Measurements from ENCODE around the gene CRMP1. TPM values are rescaled to one million over a fixed set of nuclear protein-coding genes. Genes with fewer than 3 reads are reported as not detected.

The CRMP1 gene
- polyA plus RNA-seq (2013, experiment 1 of 2): 122 TPM
- polyA plus RNA-seq (2013, experiment 2 of 2): 121 TPM

- Histone ChIP-seq H3K4me1 (ENCODE audit: control insufficient read depth in 2 of 2, insufficient read depth in 1 of 2, low read depth in 1 of 2, low read length in 2 of 2) (peaks cover 20 to 21% of the 10 kb centered on the region in 2 donors), H3K79me1 (ENCODE audit: low read depth, low read length) (no peaks in the 10 kb centered on the region), H3K14ac (ENCODE audit: low read length) (no peak within 1 kb of the TSS), H2AK5ac (ENCODE audit: low read depth, low read length) (no peak within 1 kb of the TSS), H3K4me2 (ENCODE audit: insufficient read depth, low read length, poor library complexity, severe bottlenecking) (peak within 1 kb of the TSS; percentile 79), H3K4me3 (ENCODE audit: low read length in 2 of 2) (peak within 1 kb of the TSS; percentile 44 to 76), H3K9ac (ENCODE audit: low read depth, low read length, poor library complexity) (peak within 1 kb of the TSS; percentile 83), H2BK120ac (ENCODE audit: low read depth, low read length) (no peak within 1 kb of the TSS), H4K91ac (ENCODE audit: low read depth, low read length, poor library complexity) (no peak within 1 kb of the TSS), H3K23ac (ENCODE audit: low read depth, low read length, poor library complexity) (no peak within 1 kb of the TSS), H3K36me3 (replicated peaks in 1 of 2; ENCODE audit: control insufficient read depth in 2 of 2, insufficient read depth in 2 of 2, low read length in 2 of 2) (no peaks in the 10 kb centered on the region), H2BK12ac (ENCODE audit: low read length) (no peak within 1 kb of the TSS), H3K27ac (replicated peaks; ENCODE audit: low read length) (no peak within 1 kb of the TSS), H3K27me3 (ENCODE audit: control insufficient read depth in 3 of 3, insufficient read depth in 3 of 3, low read depth in 1 of 3, low read length in 3 of 3) (peaks cover 15 to 71% (median 58%) of the 10 kb centered on the region in 3 experiments), H2AFZ (ENCODE audit: low read length) (peak within 1 kb of the TSS; percentile 83), H3K18ac (ENCODE audit: low read length) (no peak within 1 kb of the TSS), H4K8ac (ENCODE audit: low read depth, low read length) (no peak within 1 kb of the TSS), H3K9me3 (replicated peaks in 1 of 2; ENCODE audit: control insufficient read depth in 2 of 2, insufficient read depth in 1 of 2, low read depth in 1 of 2, low read length in 2 of 2) (peaks cover 4% of the 10 kb centered on the region in 2 donors), H2BK5ac (ENCODE audit: low read length) (no peak within 1 kb of the TSS), H2BK15ac (ENCODE audit: low read length) (no peak within 1 kb of the TSS), H3K4ac (ENCODE audit: low read length) (no peak within 1 kb of the TSS)
- DNase-seq (ENCODE audit: low spot score): peak; percentile 72
- WGBS, 2 donors (ENCODE audit: extremely low coverage in 2 of 2, insufficient read length in 2 of 2, insufficient replicate concordance in 1 of 2): no CpG with 5 or more reads among the region's 67 CpGs
These were observed at the start of gene CRMP1 for GRCh38 chr4:5893004-5893580. TSS of gene CRMP1 (minus strand) at chr4:5893086. CDS start at chr4:5892969, 117 bp downstream.

GRCh38 chr4:5941601-5942000 lies 48.7 kb upstream of the CRMP1 start:
- Histone ChIP-seq H2BK5ac (ENCODE audit: low read length) (no peak overlapping the region), H3K23ac (ENCODE audit: low read depth, low read length, poor library complexity) (no peak overlapping the region), H2BK120ac (ENCODE audit: low read depth, low read length) (no peak overlapping the region), H2BK12ac (ENCODE audit: low read length) (no peak overlapping the region), H4K91ac (ENCODE audit: low read depth, low read length, poor library complexity) (no peak overlapping the region), H3K4me3 (ENCODE audit: low read length in 2 of 2) (no peak overlapping the region), H3K27ac (replicated peaks; ENCODE audit: low read length) (no peak overlapping the region), H4K8ac (ENCODE audit: low read depth, low read length) (no peak overlapping the region), H2AK5ac (ENCODE audit: low read depth, low read length) (no peak overlapping the region), H3K18ac (ENCODE audit: low read length) (no peak overlapping the region), H3K36me3 (replicated peaks in 1 of 2; ENCODE audit: control insufficient read depth in 2 of 2, insufficient read depth in 2 of 2, low read length in 2 of 2) (no peaks in the 10 kb centered on the region), H3K4ac (ENCODE audit: low read length) (no peak overlapping the region), H3K9ac (ENCODE audit: low read depth, low read length, poor library complexity) (no peak overlapping the region), H2BK15ac (ENCODE audit: low read length) (no peak overlapping the region), H3K79me1 (ENCODE audit: low read depth, low read length) (no peaks in the 10 kb centered on the region), H3K27me3 (ENCODE audit: control insufficient read depth in 3 of 3, insufficient read depth in 3 of 3, low read depth in 1 of 3, low read length in 3 of 3) (no peaks in the 10 kb centered on the region), H3K4me1 (ENCODE audit: control insufficient read depth in 2 of 2, insufficient read depth in 1 of 2, low read depth in 1 of 2, low read length in 2 of 2) (peaks cover 4 to 8% of the 10 kb centered on the region in 2 donors), H2AFZ (ENCODE audit: low read length) (no peak overlapping the region), H3K4me2 (ENCODE audit: insufficient read depth, low read length, poor library complexity, severe bottlenecking) (no peak overlapping the region), H3K9me3 (replicated peaks in 1 of 2; ENCODE audit: control insufficient read depth in 2 of 2, insufficient read depth in 1 of 2, low read depth in 1 of 2, low read length in 2 of 2) (peaks cover 0 to 3% of the 10 kb centered on the region in 2 donors), H3K14ac (ENCODE audit: low read length) (no peak overlapping the region)
- WGBS, 2 donors (ENCODE audit: extremely low coverage in 2 of 2, insufficient read length in 2 of 2, insufficient replicate concordance in 1 of 2): no CpG with 5 or more reads among the region's 6 CpGs
- no peak for DNase-seq (ENCODE audit: low spot score)

GRCh38 chr4:5940470-5941203 lies 47.8 kb upstream of the CRMP1 start:
- no peak for DNase-seq (ENCODE audit: low spot score)
- no peaks in the 10 kb centered on the region for H3K27me3 ChIP-seq (ENCODE audit: control insufficient read depth in 3 of 3, insufficient read depth in 3 of 3, low read depth in 1 of 3, low read length in 3 of 3)
- no peak overlapping the region for H2BK5ac ChIP-seq (ENCODE audit: low read length)
- peaks cover 0 to 3% of the 10 kb centered on the region in 2 donors for H3K9me3 ChIP-seq (replicated peaks in 1 of 2; ENCODE audit: control insufficient read depth in 2 of 2, insufficient read depth in 1 of 2, low read depth in 1 of 2, low read length in 2 of 2)
- no peak overlapping the region for H2AFZ ChIP-seq (ENCODE audit: low read length)
- H3K36me3 ChIP-seq (replicated peaks in 1 of 2; ENCODE audit: control insufficient read depth in 2 of 2, insufficient read depth in 2 of 2, low read length in 2 of 2): no peaks in the 10 kb centered on the region
- no peak overlapping the region for H3K4me3 ChIP-seq (ENCODE audit: low read length in 2 of 2)
- no peak overlapping the region for H3K14ac ChIP-seq (ENCODE audit: low read length)
- H3K9ac ChIP-seq (ENCODE audit: low read depth, low read length, poor library complexity): no peak overlapping the region
- no peaks in the 10 kb centered on the region for H3K79me1 ChIP-seq (ENCODE audit: low read depth, low read length)
- no peak overlapping the region for H4K91ac ChIP-seq (ENCODE audit: low read depth, low read length, poor library complexity)
- no peak overlapping the region for H3K18ac ChIP-seq (ENCODE audit: low read length)
- no peak overlapping the region for H4K8ac ChIP-seq (ENCODE audit: low read depth, low read length)
- no peak overlapping the region for H3K4ac ChIP-seq (ENCODE audit: low read length)
- H3K4me1 ChIP-seq (ENCODE audit: control insufficient read depth in 2 of 2, insufficient read depth in 1 of 2, low read depth in 1 of 2, low read length in 2 of 2): peaks cover 4 to 8% of the 10 kb centered on the region in 2 donors
- H2AK5ac ChIP-seq (ENCODE audit: low read depth, low read length): no peak overlapping the region
- no peak overlapping the region for H3K4me2 ChIP-seq (ENCODE audit: insufficient read depth, low read length, poor library complexity, severe bottlenecking)
- no peak overlapping the region for H3K27ac ChIP-seq (replicated peaks; ENCODE audit: low read length)
- H2BK12ac ChIP-seq (ENCODE audit: low read length): no peak overlapping the region
- H2BK15ac ChIP-seq (ENCODE audit: low read length): no peak overlapping the region
- H2BK120ac ChIP-seq (ENCODE audit: low read depth, low read length): no peak overlapping the region
- H3K23ac ChIP-seq (ENCODE audit: low read depth, low read length, poor library complexity): no peak overlapping the region
- no CpG with 5 or more reads among the region's 3 CpGs for WGBS, 2 donors (ENCODE audit: extremely low coverage in 2 of 2, insufficient read length in 2 of 2, insufficient replicate concordance in 1 of 2)

Measured in neuronal stem cell (in vitro differentiated cells).